Hepatocyte (in vitro differentiated cells): ENCODE data around the gene PPP5C. TPM values are rescaled to one million over a fixed set of nuclear protein-coding genes. Genes with fewer than 3 reads are reported as not detected.

Source experiments
- DNase-seq: peaks from one replicate; pipeline ENCODE4 v3.0.0-alpha.2; 2016; ENCODE audit warnings: low spot score
- H2AFZ ChIP-seq: fragments of 200-600 bp; sonication (generic); 2 replicates; pipeline ENCODE4 v1.6.0; 2016; ENCODE audit warnings: antibody characterized with exemption, mild to moderate bottlenecking
- H3K27ac ChIP-seq: fragments of 200-600 bp; sonication (generic); 2 replicates; pipeline ENCODE4 v1.5.1; 2016; ENCODE audit warnings: mild to moderate bottlenecking
- H3K27me3 ChIP-seq: fragments of 200-600 bp; sonication (generic); 2 replicates; pipeline ENCODE4 v1.6.1; 2016
- H3K36me3 ChIP-seq: fragments of 200-600 bp; sonication (generic); replicated peaks from 2 replicates; pipeline ENCODE4 v1.5.1; 2016; ENCODE audit warnings: low read depth; ENCODE audit not compliant: insufficient read depth
- H3K4me1 ChIP-seq: fragments of 200-600 bp; sonication (generic); 2 replicates; pipeline ENCODE4 v1.5.1; 2016; ENCODE audit warnings: mild to moderate bottlenecking, moderate library complexity; ENCODE audit not compliant: insufficient read depth
- H3K4me2 ChIP-seq: fragments of 200-600 bp; sonication (generic); 2 replicates; pipeline ENCODE4 v1.6.0; 2016
- H3K4me3 ChIP-seq: fragments of 200-600 bp; sonication (generic); 2 replicates; pipeline ENCODE4 v1.5.1; 2016; ENCODE audit warnings: mild to moderate bottlenecking
- H3K79me2 ChIP-seq: fragments of 200-600 bp; sonication (generic); 2 replicates; pipeline ENCODE4 v1.6.0; 2017; ENCODE audit warnings: mild to moderate bottlenecking
- H3K9me2 ChIP-seq: fragments of 200-600 bp; sonication (generic); replicated peaks from 2 replicates; pipeline ENCODE4 v1.6.0; 2017; ENCODE audit warnings: mild to moderate bottlenecking; ENCODE audit not compliant: insufficient read depth
- H3K9me3 ChIP-seq: fragments of 200-600 bp; sonication (generic); 2 replicates; pipeline ENCODE4 v1.5.1; 2016; ENCODE audit warnings: low read depth, mild to moderate bottlenecking
- H4K20me1 ChIP-seq: fragments of 200-600 bp; sonication (generic); 2 replicates; pipeline ENCODE4 v1.6.0; 2016; ENCODE audit warnings: mild to moderate bottlenecking; ENCODE audit not compliant: insufficient read depth, poor library complexity, severe bottlenecking
- EZH2 ChIP-seq: fragments of 200-600 bp; sonication (generic); IDR thresholded peaks from 2 replicates; pipeline ENCODE4 v1.6.1; 2016; ENCODE audit warnings: antibody characterized with exemption, mild to moderate bottlenecking, borderline replicate concordance
- EZH2phosphoT487 ChIP-seq: fragments of 200-600 bp; sonication (generic); IDR thresholded peaks from one replicate; pipeline ENCODE4 v1.6.1; 2018; ENCODE audit warnings: antibody characterized with exemption, mild to moderate bottlenecking, low read depth, moderate library complexity; ENCODE audit not compliant: unreplicated experiment, severe bottlenecking
- WGBS: methylation state at CpG from one replicate; pipeline ENCODE4 v1.1.6; 2016; ENCODE audit warnings: low lambda C conversion rate; ENCODE audit errors: missing lambda C conversion rate; 5-methylcytosine and 5-hydroxymethylcytosine counted together
- polyA plus RNA-seq: library from polyadenylated mRNA; unstranded; fragments of >200 nt; fragmentation: Nextera tagmentation; extraction: Ambion mirVana; gene quantifications from 2 replicates; pipeline ENCODE4 v1.2.1, GENCODE V29; 2016
- total RNA-seq: library from RNA; depleted of rRNA; stranded (reverse); fragments of >200 nt; gene quantifications from 2 replicates; pipeline ENCODE4 v1.2.3, GENCODE V29; 2014
- TF ChIP-seq, protein P1 (sequence below): fragments of 200-600 bp; sonication (generic); IDR thresholded peaks from 2 replicates; pipeline ENCODE4 v1.5.1; 2016; ENCODE audit warnings: antibody characterized with exemption, mild to moderate bottlenecking; ENCODE audit not compliant: poor library complexity

PPP5C gene
- total and polyA plus RNA-seq, 2 experiments from 2014 or later, result 51.2 to 68.8 TPM

DNA sequence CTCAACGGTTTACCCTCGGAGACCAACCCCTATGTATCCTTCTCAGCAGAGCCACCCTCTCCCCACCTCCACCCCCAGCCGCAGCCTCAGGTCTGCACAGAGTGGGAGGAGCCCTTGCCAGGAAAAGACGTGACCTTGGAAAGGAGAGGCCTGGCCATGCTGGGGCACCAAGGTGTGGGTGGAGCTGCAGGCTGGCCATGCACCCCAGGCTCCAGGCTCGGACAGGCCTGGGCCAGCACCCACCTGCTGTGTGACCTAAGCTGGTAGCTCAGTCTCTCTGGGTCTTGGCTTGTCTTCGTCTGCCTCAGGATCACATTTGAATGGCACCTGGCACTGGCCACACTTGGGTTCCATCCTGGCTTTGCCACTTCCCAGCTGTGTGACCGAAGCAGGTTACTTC lies 37.0 kb downstream of the PPP5C start:
- H3K9me2 ChIP-seq, result no peaks in the 10 kb centered on the region
- no peak overlapping the region for H3K27ac ChIP-seq
- H2AFZ ChIP-seq, result no peak overlapping the region
- no peaks in the 10 kb centered on the region for H3K27me3 ChIP-seq
- peaks cover 6% of the 10 kb centered on the region for H3K36me3 ChIP-seq
- WGBS, result over 99% methylated on average over 7 of the region's 7 CpGs
- no peak overlapping the region for H3K4me3 ChIP-seq
- no peaks in the 10 kb centered on the region for H3K4me1 ChIP-seq
- TF ChIP-seq, protein P1, sequence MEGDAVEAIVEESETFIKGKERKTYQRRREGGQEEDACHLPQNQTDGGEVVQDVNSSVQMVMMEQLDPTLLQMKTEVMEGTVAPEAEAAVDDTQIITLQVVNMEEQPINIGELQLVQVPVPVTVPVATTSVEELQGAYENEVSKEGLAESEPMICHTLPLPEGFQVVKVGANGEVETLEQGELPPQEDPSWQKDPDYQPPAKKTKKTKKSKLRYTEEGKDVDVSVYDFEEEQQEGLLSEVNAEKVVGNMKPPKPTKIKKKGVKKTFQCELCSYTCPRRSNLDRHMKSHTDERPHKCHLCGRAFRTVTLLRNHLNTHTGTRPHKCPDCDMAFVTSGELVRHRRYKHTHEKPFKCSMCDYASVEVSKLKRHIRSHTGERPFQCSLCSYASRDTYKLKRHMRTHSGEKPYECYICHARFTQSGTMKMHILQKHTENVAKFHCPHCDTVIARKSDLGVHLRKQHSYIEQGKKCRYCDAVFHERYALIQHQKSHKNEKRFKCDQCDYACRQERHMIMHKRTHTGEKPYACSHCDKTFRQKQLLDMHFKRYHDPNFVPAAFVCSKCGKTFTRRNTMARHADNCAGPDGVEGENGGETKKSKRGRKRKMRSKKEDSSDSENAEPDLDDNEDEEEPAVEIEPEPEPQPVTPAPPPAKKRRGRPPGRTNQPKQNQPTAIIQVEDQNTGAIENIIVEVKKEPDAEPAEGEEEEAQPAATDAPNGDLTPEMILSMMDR, result no peak
- TF ChIP-seq EZH2, result no peak
- TF ChIP-seq EZH2phosphoT487, result no peak
- H3K9me3 ChIP-seq, result no peaks in the 10 kb centered on the region
- no peak overlapping the region for H3K4me2 ChIP-seq
- peaks cover 23% of the 10 kb centered on the region for H3K79me2 ChIP-seq
- H4K20me1 ChIP-seq, result no peaks in the 10 kb centered on the region
- no peak for DNase-seq

DNA sequence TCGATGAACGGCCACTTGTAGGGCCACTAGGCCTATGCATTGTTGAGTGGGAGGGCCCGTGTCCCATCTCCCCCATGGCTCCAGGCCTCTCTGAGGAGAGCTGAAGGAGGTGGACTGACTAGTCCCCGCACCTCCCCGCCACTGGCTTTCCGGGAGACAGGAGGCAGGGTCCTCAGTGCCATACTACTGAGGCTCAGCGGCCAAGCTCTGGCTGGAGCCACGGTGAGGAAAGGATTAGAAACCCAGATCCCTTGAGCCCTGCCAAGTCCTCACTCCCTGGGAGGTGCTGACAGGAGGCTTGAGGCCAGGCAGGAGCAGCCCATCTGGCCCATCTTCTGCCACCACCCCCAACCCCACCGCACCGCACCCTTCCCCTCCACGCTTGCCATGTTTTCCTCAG lies 37.5 kb downstream of the PPP5C start:
- peaks cover 6% of the 10 kb centered on the region for H3K36me3 ChIP-seq
- H3K27me3 ChIP-seq, result no peaks in the 10 kb centered on the region
- peaks cover 20% of the 10 kb centered on the region for H3K79me2 ChIP-seq
- WGBS, result 92% methylated on average over 11 of the region's 11 CpGs
- H4K20me1 ChIP-seq, result no peaks in the 10 kb centered on the region
- H2AFZ ChIP-seq, result no peak overlapping the region
- no peak overlapping the region for H3K4me3 ChIP-seq
- H3K9me2 ChIP-seq, result no peaks in the 10 kb centered on the region
- no peaks in the 10 kb centered on the region for H3K4me1 ChIP-seq
- no peaks in the 10 kb centered on the region for H3K9me3 ChIP-seq
- DNase-seq, result no peak
- TF ChIP-seq, protein P1, result no peak
- H3K27ac ChIP-seq, result no peak overlapping the region
- no peak overlapping the region for H3K4me2 ChIP-seq

DNA sequence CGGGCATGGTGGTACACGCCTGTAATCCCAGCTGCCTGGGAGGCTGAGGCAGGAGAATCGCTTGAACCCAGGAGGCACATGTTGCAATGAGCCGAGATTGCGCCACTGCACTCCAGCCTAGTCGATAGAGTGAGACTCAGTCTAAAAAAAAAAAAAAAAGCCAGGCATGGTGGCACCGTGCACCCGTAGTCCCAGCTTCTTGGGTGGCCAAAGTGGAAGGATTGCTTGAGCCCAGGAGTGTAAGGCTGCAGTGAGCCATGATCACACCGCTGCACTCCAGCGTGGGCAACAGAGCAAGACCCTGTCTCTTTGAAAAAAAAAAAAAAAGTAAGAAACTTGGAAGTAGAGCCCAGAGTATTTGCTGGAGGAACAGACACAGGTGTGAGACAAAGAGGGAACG lies 38.7 kb downstream of the PPP5C start:
- WGBS, result 88% methylated on average over 11 of the region's 11 CpGs

More for the DNA sequence above, 38.7 kb downstream of the PPP5C start:
- H3K4me1 ChIP-seq, result no peaks in the 10 kb centered on the region
- H3K9me3 ChIP-seq, result no peaks in the 10 kb centered on the region
- TF ChIP-seq EZH2phosphoT487 (no peak), EZH2 (no peak)
- TF ChIP-seq, protein P1, result no peak
- H3K4me2 ChIP-seq, result no peak overlapping the region
- peaks cover 8% of the 10 kb centered on the region for H3K79me2 ChIP-seq
- peaks cover 6% of the 10 kb centered on the region for H3K36me3 ChIP-seq
- H3K9me2 ChIP-seq, result no peaks in the 10 kb centered on the region
- no peak overlapping the region for H3K4me3 ChIP-seq
- H3K27me3 ChIP-seq, result no peaks in the 10 kb centered on the region
- no peaks in the 10 kb centered on the region for H4K20me1 ChIP-seq
- H2AFZ ChIP-seq, result no peak overlapping the region
- no peak for DNase-seq
- no peak overlapping the region for H3K27ac ChIP-seq
